Activated CD4-positive, CD25-positive, alpha-beta regulatory T cell (primary cell): ENCODE data around the gene SSTR3.

Experiments used
- DNase-seq, 4 experiments: peaks; one replicate each; lab custom pipeline; 2025; lab: John Stamatoyannopoulos, UW

The SSTR3 gene

DNA sequence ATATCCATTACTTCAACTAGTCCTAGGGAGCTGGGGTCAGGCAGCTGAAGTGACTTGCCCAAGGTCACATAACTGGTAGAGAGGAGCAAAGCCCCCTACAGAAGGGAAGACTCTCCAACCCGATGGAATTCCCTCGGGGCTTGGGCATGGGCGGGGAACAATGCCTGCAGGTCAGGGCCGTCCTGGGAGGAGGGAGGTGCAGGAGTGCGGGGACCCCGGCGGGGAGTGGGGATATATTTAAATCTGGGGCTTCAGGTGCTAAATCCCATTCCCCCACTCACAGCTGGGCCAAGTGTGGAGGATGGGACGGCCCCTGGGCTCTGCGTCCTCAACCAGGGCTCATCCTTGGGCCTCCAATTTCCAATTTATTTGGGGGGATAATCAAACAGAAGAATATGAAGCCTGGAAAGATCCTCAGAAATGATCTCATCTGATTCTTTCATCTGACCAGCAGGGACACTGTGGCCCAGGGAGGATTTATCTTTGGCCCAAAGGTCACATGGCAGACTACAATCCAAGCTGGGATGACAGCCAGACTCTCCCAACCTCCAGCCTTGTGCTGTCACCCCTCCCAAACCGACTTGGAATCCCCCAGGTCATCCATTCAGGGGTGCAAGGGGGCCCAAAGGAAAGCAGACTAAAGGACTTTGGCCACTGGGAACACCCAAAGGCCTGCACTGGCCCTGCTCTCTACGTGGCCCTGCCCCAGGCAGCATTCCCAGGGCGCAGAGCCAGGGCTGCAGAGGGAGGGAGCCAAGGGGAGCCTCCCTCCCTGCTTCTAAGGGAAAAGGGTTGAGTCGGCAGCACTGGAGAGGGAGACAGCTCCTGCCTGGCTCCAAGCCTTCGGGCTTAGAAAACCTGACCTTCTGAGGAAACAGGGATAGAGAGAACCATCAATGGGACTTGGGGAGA lies 15.5 kb downstream of the SSTR3 start:
- no peak for DNase-seq

DNA sequence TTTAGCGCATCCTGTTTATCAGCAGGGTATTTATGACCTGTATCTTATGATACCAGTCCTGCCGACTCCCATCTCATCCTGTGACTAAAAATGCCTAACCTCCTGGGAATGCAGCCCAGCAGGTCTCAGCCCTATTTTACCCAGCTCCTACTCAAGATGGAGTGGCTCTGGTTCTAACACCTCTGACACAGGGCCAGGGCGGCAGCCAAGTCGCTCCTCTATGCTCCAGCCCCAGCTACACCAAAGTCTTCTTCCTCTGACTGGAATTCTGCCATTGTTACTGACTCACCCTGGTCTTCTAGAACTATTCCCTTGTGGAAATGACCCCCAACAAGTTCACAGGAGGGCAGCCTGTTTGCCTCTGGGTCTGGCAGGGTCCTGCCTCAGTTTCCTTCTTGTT lies 16.4 kb downstream of the SSTR3 start:
- no peak for DNase-seq

DNA sequence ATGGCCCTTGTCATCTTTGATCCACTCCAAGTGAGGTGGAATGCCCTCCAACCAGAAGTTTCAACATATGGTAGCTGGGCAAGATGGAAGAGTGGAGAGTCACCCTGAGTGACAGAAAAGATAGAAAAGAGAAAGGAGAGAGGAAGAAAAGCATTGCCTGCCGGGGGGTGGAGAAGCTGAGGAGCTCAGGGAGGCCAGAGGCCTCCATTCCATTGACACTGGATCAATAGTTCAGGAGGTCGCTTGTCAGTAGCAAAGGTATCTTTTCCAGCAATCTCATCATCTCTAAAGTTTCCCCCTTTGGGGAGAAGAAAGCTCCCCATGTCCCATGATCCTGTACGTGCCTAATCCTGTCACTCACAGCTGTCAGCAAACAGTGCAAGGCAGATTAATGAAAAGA lies 17.5 kb downstream of the SSTR3 start:
- no peak for DNase-seq

DNA sequence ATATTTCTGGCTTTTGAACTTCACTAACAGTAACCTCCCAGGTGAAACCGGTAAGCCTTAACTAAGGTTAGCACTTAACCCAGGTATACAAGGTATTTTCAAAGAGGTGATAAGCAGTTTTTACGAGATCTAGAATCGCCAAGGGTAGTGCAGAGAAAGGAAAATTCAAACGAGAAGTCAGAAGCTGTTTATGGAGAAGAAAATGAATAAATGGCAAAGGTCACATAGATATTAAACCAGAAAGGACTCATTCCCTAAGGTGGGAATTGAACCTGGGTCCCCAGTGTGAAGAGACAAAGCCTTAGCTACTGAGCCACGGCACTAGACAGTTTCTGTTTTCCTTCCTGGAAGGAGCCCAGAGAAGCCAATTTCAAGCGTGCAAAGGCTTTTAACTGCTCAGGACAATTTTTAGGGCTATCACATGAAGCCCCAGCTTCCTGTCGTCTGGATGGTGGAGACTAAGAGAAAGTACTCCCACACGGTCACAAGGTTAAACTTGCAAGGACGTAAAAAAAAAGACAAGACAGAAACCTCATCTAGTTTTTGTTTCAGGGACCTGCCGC lies 18.6 kb downstream of the SSTR3 start:
- no peak for DNase-seq

DNA sequence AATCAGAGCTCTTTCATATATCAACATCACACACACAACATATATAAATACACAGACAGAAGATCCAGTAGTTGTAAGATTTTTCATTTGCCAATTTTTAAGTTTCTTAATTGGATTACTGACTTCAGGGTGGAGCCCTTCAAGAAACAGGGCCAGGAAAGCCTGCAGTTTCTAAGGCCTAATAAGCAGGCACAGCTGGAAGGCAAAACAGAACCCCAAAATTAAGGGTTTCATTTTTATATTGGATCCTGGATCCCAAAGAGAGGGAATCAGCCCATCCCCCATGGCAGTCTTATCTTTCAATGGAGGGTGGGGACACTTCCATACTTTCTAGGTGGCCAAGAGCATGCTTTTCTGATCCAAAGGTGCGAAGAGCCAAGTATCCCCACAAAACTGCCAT lies 19.5 kb downstream of the SSTR3 start:
- DNase-seq = no peak

DNA sequence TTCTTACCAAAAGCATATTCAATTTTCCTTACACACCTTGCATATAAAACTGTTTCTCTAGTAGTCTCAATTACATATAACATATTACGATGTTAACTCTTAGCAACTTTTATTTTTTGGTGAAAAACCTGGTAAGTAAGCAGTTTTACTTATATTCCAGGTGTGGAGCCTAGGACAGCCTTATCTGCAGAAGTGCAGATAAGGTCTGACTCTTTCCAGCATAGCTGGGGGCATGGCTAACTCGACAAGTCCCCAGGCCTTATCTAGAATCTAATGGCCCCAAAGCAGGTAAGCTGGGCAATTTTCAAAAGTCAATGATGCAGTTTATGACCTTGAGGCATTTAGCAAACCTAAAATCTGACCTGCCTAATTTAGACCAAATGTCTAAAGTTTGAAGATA lies 20.1 kb downstream of the SSTR3 start:
- no peak for DNase-seq

DNA sequence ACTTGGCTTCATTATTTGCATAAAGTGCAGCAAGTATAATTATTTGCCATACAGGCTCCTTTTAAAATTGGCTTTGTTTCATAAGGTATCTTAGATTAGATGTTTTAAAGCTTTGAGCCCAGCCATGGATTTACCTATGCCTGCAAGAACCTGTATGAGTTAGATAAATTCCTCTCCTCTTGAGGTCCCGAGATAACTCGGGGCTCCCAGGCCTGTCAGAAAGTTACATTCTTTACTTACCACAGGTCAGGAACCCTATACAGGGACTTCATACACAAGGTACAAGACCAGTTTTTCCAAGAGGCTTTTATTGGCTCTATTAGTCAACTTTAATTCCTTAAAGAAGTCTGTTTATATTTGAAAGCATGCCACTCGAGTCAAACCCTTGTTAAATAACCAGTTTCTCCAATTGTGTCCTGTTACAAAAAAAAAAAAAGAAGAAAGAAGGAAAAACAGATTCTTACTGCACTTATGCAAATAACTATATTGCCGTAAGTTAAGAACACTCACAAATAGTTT lies 22.0 kb downstream of the SSTR3 start:
- no peak for DNase-seq

DNA sequence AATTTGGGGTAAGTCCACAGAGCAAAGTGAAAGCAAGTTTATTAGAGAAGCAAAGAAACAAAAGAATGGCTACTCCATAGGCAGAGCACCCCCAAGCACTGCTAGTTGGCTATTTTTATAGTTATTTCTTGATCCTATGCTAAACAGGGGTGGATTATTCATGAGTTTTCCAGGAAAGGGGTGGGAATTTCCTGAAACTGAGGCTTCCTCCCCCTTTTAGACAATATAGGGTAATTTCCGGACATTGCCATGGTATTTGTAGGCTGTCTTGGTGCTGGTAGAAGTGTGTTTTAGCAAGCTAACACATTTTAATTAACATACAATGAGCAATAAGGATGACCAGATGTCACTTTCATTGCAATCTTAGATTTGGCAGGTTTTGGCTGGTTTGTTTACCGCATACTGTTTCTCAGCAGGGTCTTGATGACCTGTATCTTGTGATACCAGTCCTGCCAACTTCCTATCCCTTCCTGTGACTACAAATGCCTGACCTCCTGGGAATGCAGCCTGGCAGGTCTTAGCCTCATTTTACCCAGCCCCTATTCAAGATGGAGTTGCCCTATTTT lies 23.3 kb downstream of the SSTR3 start:
- no peak for DNase-seq

DNA sequence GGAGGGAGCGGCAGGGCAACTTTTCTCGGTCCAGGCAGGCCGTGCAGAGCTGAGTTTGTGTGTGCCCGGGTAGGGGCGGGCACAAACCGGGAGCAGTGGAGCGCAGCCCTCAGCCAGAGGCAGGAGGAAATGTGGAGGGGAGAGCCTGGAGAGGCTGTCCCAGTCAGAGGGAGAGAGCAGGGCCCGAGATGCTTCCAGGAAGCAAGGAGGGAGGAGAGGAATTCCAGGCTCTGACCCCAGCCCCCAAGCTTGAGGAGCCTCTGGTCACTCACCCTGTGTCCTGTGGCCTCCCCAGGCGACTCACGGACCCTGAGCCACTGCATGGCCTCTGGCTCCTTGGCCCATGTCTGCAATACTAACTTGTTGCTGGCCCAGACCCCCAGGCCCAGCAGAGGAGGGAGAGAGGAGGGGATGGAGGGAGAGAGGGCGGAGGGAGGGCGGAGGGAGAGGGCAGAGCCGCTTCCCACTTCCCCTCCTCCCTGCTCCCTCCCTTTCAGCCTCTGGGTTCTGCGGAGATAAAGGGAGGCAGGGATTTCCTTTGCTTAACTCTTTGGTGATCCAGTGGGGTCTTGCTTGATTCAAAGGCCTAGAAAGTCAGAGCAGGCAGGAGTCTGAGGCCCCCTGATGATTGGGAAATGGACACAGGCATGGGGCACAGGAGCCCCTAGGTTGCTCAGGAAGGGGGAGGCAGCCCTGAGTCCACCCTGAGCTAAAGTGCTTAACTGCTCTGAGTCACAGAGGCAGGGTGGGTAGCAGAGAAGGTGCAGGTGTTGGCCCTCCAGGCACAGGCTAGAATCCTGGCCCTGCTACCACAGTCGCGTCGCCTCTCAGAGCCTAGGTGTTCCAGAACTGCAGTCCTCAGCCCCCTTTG lies 24.2 kb downstream of the SSTR3 start, which contains the start of gene C1QTNF6:
Gene C1QTNF6, minus strand, starts transcription at position 357 of the 871 bp plus-strand sequence. Its CDS starts 34 bp downstream, at position 323.
- DNase-seq = no peak

DNA sequence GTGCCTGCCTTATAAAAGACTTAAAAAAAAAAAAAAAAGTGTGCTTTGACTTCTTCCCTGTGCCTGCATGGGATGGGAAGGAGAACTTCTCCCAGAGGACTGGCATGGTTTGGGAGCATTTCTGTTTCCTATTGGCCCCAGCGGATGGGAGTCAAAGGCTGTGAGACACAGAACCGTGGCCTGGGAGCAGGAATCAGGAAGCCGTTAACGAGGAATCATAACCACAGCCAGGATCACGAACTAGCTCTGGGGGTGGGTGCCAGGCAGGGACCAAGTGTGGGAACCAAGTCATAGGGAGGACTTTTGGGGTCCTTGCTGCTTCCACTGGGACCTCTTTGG lies 24.8 kb downstream of the SSTR3 start:
- DNase-seq = no peak

DNA sequence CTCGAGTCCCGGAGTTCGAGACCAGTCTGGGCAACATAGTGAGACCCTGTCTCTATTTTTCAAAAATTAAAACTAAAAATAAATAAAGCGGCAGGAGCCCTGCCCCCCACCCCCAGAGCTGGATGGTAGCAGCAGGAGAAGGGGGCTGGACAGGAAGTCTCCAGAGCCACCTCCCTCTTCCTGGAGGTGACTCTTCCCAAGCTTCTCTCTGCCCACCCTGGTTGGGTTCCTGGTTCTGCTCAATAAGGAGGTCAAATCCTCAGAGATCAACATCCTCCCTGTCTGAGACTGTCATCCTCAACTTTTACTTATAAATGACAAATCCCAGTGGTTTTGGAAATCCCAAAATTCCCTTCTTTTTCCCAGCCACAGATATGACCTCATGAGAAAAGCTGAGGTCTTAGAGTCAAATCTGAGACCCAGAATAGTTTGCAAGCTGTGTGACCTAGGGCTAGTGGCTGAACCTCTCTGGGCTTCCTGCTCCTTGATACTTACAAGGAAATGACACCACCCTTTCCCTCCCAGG lies 25.2 kb downstream of the SSTR3 start:
- DNase-seq = no peak

DNA sequence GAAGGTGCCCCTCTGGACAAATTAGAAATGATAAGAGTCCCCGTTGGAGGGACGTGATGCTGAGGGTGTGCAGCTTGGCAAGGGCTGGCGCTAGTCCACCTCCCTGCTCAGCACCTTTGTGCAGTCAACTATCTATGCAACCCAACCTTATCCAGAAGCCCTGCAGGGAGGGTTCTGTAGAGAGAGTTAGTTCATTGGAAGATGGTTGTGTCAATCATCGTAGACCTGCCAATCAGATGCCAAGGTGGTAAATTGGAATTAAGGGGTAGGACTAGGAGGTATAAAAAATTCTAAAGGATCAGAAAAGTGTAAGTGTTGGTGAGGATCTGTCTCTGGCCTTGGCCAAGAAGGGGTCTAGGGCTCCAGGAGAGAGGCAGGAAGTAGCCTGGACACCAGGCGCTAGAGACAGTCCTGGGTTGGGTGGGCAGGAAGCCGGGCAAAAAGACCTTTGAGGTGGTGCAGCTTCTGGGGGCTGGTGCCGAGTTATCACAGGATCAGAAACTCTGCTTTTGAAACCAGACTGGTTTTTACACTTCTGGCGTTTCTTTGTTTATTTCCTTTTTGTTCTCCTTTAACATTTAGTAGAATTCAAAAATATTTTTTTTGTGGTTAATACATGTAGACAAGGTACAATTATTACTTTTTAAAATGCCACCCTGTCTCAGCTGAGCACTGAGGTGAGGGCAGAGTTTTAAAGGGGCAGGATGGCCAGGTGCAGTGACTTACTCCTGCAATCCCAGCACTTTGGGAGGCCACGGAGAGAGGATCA lies 25.9 kb downstream of the SSTR3 start:
- no peak for DNase-seq

DNA sequence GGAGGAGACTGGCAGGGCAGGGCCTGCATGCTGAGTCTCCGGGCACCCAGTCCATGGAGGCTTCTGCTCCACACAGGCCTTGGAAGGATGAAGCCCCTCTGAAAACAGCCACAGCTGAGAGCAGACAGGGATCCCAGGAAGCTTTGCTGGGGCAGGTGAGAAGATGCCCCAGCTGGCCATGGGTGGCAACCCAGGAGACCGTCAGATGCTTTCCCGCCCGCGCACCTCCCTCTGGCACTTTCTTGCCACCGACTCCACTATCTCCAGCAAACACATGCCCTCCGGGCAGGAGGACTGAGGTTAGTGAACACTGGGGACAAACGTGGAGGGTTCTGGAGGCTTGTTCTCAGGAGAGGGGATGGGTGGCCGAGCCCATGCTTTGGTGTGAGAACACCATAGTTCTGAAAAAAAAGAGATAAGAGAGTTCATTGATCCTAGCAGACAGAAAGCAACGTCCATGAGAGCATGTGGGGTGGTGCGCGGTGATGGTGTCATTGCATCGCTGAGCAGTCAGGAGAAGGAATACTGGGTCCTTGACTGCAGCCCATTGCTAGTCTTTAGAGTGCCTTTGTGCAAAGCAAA lies 26.5 kb downstream of the SSTR3 start:
- no peak for DNase-seq

DNA sequence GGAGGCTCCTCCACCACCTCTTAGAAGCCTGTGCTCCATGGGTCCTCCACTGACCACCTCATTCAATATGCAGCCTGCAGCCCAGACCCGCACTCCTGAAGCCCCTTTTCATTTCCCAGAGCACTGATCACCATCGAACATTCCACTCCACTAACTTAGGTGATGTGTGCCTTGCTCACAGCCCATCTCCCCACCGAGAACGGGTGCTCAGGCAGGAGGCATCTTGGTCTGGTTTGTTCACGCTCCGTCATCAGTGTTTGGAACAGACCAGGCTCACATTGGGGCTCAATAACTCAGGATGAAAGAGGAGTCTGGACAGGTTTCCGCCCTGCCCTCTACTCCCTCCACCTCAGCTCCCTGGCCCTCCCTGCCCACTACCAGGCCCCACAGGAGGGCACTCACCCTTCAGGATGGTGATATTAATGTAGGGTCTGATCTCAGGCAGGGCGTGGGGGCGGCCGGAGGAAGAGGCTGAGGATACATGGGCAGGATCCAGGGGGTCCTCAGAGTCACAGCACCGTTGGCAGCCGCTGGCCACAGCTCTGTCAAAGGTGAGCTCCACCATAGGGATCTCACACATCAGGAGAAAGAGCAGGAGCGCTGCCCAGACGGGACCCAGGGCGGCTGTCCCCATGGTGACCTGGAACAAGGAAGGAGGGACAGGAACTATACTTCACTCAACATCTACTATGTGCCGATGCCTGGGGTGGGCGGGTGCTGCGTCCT lies 27.3 kb downstream of the SSTR3 start:
- DNase-seq = no peak

DNA sequence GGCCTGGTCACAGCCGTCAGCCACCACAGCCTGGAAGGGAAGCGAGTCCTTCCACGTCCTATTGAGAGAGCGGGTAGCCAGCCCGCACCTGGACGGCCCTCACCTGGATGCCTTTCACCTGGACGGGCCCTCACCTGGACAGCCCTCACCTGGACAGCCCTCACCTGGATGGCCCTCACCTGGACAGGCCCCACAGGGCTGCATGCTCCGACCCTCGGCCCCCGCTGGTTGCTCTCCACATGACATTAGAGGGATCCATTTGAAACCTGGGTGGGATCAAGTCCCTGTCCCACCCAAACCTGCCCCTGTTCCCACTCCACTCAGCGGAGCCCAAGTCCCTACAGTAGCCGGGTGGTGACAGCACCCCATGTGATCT lies 27.9 kb downstream of the SSTR3 start:
- no peak for DNase-seq

DNA sequence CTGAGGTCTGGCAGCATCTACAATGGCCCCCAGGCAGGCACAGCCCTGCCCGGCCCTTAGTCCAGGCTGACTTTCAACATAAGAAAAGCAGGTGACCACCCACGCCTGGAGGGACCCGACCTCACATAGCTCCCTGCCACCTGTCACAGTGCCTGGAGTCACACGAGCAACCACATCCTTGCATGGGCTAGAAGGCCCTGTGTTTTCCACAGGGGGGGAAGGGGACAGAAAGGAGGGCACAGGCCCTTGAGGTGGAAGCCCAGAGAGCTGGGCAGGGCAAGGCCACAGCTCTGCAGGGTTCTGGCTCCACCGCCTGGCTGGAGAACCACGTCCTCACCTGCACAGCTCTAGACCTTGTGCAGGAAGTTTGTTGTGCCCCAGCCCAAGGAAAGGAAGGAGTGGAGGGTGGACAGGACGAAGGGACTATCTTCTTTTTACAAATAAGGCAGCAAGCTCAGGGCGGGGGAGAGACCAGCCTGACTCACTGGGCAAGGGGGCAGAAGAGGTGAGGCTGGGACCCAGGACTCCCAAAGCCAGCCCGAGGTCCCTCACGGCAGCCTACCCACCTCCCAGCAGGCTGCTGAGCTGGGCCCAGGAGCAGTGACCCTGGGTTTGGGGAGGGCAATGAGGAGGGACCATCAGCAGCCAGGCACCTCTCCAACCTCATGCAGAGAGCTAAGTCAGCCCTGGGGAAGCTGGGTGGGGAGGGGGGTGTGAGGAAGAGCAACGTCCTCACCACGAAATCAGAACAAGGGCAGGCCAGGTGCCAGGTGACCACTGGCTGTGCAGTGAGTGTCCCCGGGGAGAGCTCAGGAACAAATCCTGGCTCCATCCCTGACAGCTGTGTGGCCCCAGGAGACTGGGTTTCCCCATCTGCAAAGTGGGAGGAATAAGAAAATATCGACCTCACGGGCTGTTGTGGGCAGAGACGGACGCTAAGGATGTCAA lies 28.6 kb downstream of the SSTR3 start:
- no peak for DNase-seq

DNA sequence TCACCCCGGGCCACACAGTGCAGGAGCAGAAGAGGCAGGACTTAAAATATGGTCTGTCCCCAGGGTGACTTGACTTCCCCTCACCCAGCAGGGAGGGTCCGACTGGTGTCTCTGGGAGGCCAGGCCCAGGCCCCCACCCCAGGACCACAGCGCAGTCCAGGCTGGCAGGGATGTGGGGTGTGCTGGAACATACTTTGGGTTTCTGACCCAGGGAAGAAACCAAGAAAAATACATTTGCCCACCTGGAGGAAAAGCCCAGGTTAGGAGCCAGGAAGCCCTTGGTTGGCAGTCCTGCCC lies 29.4 kb downstream of the SSTR3 start:
- no peak for DNase-seq

DNA sequence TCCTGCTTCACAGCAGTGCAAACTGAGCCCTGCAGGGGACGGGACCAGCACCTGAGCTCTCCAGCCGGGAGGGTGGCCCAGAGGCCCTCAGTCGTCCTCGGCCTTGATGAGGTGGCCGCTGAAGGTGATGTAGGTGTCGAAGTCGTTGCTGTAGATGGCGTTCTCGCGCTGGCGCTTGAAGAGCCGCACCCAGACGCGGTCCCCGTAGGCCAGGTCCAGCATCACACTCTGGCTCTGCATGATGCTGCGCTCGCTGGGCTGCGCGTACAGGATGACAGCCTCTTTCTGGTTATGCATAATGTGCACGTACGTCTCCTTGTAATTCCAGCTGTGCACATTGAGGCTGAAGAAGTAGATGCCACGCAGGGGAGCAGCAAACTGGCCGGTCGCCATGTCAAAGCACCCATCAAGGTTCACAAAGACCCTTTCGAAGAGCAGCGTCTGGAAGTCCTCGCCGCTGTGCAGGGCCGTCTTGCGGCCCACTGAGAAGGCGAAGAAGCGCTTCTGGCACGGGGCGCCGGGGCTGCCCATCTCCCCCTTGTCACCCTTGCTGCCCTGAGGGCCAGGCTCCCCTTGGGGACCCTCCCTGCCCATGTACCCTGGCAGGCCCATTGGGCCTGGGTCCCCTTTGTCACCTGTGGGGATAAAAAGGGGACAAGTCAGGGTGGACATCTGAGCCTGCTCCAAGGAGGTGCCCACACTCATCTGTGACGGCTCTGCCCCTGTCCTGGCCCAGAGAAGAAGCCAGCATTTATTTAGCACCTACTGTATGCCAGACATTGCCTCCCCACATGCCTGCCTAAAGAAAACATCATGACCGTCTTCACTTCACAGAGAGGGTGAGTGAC lies 30.0 kb downstream of the SSTR3 start:
- DNase-seq = no peak
